RWPE1 (cell line): ENCODE measurements around the gene BMP7.

Source experiments
- CTCF ChIA-PET: fragments of 350-600 bp; sonication (Branson Sonifier 250); formaldehyde crosslinking; extraction: SDS; loops from one replicate; lab custom pipeline; 2021; lab: Yijun Ruan, JAX
- POLR2A ChIA-PET: fragments of 400-600 bp; formaldehyde crosslinking; extraction: SDS; loops from one replicate; lab custom pipeline; 2020; ENCODE audit warnings: antibody characterized with exemption; ENCODE audit not compliant: low non-redundant PET; lab: Yijun Ruan, JAX
- DNase-seq: peaks from one replicate; pipeline ENCODE4 v3.0.0; 2012; ENCODE audit warnings: low spot score
- H3K27ac ChIP-seq: fragments of 450-650 bp; 2 replicates; pipeline ENCODE4 v1.5.1; 2017
- TF ChIP-seq, protein P1 (sequence below): fragments of 450-650 bp; conservative IDR thresholded peaks from 2 replicates; pipeline ENCODE4 v1.5.1; 2017; ENCODE audit warnings: low read depth, mild to moderate bottlenecking

BMP7 gene

DNA sequence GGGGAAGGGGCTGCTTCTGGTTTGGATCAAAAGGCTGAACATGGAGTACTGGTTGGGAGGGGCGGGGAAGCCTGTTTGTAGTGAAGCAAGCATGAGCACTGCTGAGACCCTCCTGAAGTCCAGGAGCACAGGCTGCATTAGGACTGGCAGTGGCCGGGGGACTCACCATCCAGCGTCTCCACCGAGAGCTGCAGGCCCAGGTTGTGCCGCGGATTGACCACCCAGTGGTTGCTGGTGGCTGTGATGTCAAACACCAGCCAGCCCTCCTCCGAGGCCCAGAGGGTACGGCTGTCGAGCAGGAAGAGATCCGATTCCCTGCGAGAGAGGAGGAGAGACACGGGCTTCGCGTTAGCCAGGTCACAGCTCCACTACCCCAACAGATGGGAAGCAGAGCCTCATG is 64.1 kb downstream of the BMP7 start:
- ChIA-PET POLR2A (no interaction called here), CTCF (no interaction called here)
- TF ChIP-seq, protein P1, sequence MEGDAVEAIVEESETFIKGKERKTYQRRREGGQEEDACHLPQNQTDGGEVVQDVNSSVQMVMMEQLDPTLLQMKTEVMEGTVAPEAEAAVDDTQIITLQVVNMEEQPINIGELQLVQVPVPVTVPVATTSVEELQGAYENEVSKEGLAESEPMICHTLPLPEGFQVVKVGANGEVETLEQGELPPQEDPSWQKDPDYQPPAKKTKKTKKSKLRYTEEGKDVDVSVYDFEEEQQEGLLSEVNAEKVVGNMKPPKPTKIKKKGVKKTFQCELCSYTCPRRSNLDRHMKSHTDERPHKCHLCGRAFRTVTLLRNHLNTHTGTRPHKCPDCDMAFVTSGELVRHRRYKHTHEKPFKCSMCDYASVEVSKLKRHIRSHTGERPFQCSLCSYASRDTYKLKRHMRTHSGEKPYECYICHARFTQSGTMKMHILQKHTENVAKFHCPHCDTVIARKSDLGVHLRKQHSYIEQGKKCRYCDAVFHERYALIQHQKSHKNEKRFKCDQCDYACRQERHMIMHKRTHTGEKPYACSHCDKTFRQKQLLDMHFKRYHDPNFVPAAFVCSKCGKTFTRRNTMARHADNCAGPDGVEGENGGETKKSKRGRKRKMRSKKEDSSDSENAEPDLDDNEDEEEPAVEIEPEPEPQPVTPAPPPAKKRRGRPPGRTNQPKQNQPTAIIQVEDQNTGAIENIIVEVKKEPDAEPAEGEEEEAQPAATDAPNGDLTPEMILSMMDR = no peak
- no peak overlapping the region for H3K27ac ChIP-seq
- no peak for DNase-seq

DNA sequence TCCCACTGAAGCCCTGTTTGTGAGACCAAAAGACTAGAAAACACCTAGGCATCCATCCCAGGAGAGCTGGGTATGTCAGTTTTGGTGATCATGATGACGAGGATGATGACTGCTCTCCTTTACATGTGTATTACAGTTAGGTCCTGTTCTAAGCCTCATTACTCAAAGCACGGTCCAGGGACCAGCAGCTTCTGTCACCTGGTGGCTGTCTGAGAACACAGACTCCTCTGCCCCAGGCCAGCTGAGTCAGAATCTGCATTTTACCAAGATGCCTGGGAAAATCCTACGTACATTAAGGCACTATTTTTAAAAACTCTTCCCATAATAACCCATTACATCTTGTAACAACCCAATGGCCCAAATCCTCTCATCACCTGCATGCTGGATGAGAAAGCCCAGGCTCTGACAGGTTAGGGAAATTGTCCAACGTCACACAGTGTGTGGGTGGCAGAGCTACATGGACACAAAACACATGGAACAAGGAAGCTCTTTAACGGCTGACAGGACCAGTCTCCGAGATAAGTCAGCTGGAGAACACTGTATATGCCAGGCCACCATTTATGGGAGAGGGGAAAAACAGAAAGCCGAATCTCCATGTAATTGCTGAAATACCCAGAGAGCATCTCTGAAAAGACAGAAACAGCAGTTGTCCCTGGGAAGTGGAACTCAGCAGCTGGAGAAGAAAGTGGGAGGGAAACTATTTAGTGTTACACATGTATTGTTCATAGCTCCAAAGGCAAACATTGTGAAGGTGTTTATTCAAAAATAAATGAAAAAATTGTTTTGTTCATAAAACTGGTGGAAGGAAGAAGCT is 65.4 kb downstream of the BMP7 start:
- ChIA-PET CTCF (interaction anchor here (0.6 to 1.3 kb wide), 7 partner anchors 10 to 132 kb away, joined by 3 to 4 read pairs (median 3); no protein-coding TSS in a partner anchor), POLR2A (no interaction called here)
- H3K27ac ChIP-seq = no peak overlapping the region
- TF ChIP-seq, protein P1 = no peak
- DNase-seq = no peak

DNA sequence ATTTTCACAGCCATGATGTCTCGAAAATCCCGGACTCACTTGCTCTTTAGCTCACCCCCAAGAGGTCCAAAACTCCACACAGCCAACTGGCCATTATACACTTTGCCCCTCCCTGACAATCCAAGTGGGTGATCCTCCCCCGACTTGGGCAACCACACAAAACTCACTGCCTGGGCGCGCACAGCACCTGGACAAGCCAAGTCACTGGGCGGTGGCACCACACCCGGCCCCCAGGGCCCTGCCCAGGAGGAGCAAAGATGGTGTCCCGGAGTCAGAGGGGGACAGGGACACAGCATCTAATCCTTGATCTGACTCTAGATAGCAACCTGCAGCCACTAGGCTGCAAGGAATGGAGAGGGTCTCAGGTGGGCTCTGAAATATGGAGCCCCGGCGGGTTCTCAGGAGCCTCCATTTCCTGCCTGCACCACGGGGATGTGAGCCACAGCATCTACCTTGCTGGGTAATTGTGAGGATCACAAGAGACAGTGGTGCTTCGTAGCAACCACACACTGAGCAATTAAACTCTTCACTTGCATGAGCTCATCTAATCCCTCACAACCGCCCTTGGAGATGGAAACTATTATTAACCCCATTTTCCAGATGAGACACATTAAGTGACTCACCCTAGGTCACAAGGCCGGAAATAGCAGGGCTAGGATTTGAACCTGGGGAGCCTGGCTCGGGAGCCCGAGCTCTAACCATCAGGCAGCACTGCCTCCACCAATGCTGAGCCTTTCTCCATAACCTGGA is 66.6 kb downstream of the BMP7 start:
- no peak overlapping the region for H3K27ac ChIP-seq
- ChIA-PET CTCF (interaction anchor here (0.5 to 1.3 kb wide), 4 partner anchors 9 to 146 kb away, joined by 3 read pairs; no protein-coding TSS in a partner anchor), POLR2A (no interaction called here)
- TF ChIP-seq, protein P1 = no peak
- no peak for DNase-seq

DNA sequence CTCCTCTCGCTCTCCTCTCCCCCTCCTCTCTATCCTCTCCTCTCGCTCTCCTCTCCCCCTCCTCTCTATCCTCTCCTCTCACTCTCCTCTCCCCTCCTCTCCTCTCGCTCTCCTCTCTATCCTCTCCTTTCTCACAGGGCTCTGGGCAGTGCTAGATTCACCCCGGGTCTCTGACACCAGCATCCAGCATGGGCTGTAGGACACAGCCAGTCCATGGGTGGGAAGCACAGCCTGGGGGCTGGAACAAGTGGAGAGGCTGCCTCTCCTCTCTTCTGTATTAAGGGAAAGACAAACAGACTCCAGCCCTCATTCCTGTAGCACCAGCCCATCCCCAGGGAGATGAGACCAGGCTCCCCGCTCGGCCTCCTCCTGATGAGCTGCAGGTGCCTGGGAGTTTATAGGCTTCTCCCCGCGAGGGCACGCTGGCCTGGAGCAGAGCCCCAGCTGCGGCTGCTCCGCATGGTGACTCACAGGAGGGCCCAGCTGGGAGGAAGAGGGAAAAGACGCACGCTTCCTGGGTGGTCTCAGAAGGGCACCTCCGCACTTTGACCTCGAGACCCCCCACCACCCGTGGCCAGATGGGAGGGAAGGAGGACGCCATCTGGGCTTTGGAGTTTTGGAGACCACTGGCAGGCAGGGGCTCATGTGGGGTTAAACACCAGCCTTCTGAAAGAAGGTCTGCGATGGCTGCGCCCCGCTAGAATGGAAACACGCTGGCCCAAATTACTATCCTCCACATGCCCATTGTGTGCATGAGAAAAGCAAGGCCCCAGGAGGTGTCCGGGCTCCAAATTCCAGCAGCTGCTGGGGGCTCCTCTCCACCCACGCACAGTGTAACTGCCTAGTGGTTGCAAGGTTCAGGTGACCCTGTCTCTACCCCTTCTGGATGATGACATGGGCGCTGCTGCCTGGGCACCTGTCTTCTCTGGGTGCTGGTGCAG is 68.0 kb downstream of the BMP7 start:
- no peak for DNase-seq
- ChIA-PET POLR2A (no interaction called here), CTCF (interaction anchor here (0.6 to 1.3 kb wide), 3 partner anchors 19 to 134 kb away, joined by 3 read pairs; no protein-coding TSS in a partner anchor)
- TF ChIP-seq, protein P1 = no peak
- H3K27ac ChIP-seq = no peak overlapping the region

DNA sequence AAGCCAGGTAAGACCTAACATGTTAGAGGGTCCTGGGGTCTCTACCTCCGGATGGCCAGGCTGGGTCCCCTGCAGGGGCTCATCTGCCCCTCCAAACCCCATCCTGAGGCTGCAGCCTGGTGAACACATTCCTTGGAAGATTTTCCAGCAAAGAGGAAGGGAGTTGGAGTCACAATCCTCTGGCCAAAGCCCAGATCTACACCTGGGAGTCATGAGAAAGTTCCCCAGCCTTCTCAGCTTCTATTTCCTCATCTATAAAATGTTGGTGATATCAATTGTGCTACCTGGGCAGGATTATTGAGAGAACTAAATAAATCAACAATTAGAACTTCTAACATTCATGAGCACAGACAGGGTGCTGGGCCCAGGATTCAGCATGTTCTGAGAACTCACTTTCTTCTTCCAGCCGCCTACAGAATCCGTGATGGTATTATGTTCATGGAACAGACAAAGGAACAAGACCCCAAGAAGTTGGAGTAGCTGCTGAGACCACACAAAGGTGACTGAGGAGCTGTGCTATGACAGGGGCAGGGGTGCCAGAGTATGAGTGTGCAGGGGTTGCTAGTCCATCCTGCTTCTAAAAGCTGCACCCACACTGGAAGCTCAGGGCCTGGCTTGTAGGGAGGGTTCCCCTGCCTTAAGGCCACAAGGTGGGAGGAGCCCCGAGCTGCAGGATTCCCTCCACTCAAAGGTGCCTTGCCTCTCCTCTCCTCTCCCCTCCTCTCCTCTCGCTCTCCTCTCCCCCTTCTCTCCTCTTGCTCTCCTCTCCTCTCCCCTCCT is 68.9 kb downstream of the BMP7 start:
- H3K27ac ChIP-seq = no peak overlapping the region
- POLR2A ChIA-PET = no interaction called here
- CTCF ChIA-PET = interaction anchor here (0.7 to 1.3 kb wide), 2 partner anchors 60 to 135 kb away, joined by 3 read pairs; no protein-coding TSS in a partner anchor
- TF ChIP-seq, protein P1 = no peak
- no peak for DNase-seq
